RKO (cell line): ENCODE data around the gene RHOJ.

Source experiments
- DNase-seq: peaks from one replicate; pipeline ENCODE4 v3.0.0-alpha.2; 2016; ENCODE audit warnings: low spot score

Gene RHOJ

GRCh38 chr14:63205866-63206265, 1.6 kb downstream of the RHOJ start:
- DNase-seq = no peak

GRCh38 chr14:63209160-63209559, 4.9 kb downstream of the RHOJ start:
- DNase-seq = no peak

- no peak for DNase-seq
Measured at GRCh38 chr14:63210812-63211211, 6.6 kb downstream of the RHOJ start.

GRCh38 chr14:63212209-63212608, 8.0 kb downstream of the RHOJ start:
- DNase-seq = no peak

- DNase-seq = no peak
Measured at GRCh38 chr14:63212776-63213500, 8.7 kb downstream of the RHOJ start.

GRCh38 chr14:63214417-63215196, 10.4 kb downstream of the RHOJ start:
- DNase-seq = no peak

- no peak for DNase-seq
Measured at GRCh38 chr14:63220526-63220925, 16.3 kb downstream of the RHOJ start.

- DNase-seq = no peak
Measured at GRCh38 chr14:63223596-63223995, 19.4 kb downstream of the RHOJ start.

GRCh38 chr14:63224196-63224595, 20.0 kb downstream of the RHOJ start:
- DNase-seq = no peak

- DNase-seq = no peak
Measured at GRCh38 chr14:63228217-63228616, 24.0 kb downstream of the RHOJ start.

- DNase-seq = no peak
Measured at GRCh38 chr14:63229330-63230059, 25.3 kb downstream of the RHOJ start.

- DNase-seq = no peak
Measured at GRCh38 chr14:63231766-63232165, 27.5 kb downstream of the RHOJ start.

- no peak for DNase-seq
Measured at GRCh38 chr14:63237791-63238190, 33.5 kb downstream of the RHOJ start.

- DNase-seq = no peak
Measured at GRCh38 chr14:63240221-63240620, 36.0 kb downstream of the RHOJ start.

- DNase-seq = no peak
Measured at GRCh38 chr14:63241096-63241495, 36.9 kb downstream of the RHOJ start.

- no peak for DNase-seq
Measured at GRCh38 chr14:63243646-63244045, 39.4 kb downstream of the RHOJ start.

GRCh38 chr14:63245893-63246292, 41.6 kb downstream of the RHOJ start:
- DNase-seq = no peak

GRCh38 chr14:63248211-63248610, 44.0 kb downstream of the RHOJ start:
- no peak for DNase-seq

GRCh38 chr14:63249092-63249491, 44.8 kb downstream of the RHOJ start:
- DNase-seq = no peak

- no peak for DNase-seq
Measured at GRCh38 chr14:63257299-63257698, 53.1 kb downstream of the RHOJ start.

- DNase-seq = no peak
Measured at GRCh38 chr14:63262446-63262845, 58.2 kb downstream of the RHOJ start.

- DNase-seq = no peak
Measured at GRCh38 chr14:63266106-63266505, 61.9 kb downstream of the RHOJ start.

- DNase-seq = no peak
Measured at GRCh38 chr14:63267171-63267570, 62.9 kb downstream of the RHOJ start.
